Glutamatergic neuron (in vitro differentiated cells): Measurements from ENCODE around the gene ETV2. TPM values are rescaled to one million over a fixed set of nuclear protein-coding genes. Genes with fewer than 3 reads are reported as not detected.
A peak's percentile ranks its signal among the peaks of the same experiment; 100 is the strongest.

Source experiments
- DNase-seq: peaks from one replicate; pipeline ENCODE4 v3.0.0; 2022
- H3K27ac Mint-ChIP-seq: one replicate; pipeline ENCODE4 v1.8.0; 2020; ENCODE audit warnings: mild to moderate bottlenecking, mixed read lengths, inconsistent platforms; ENCODE audit not compliant: unreplicated experiment
- H3K27me3 Mint-ChIP-seq: one replicate; pipeline ENCODE4 v1.8.0; 2020; ENCODE audit warnings: mild to moderate bottlenecking, moderate library complexity, mixed read lengths, inconsistent platforms; ENCODE audit not compliant: unreplicated experiment
- H3K36me3 Mint-ChIP-seq: one replicate; pipeline ENCODE4 v1.8.0; 2020; ENCODE audit warnings: mild to moderate bottlenecking, mixed read lengths, inconsistent platforms; ENCODE audit not compliant: unreplicated experiment
- H3K4me1 Mint-ChIP-seq: one replicate; pipeline ENCODE4 v1.8.0; 2020; ENCODE audit warnings: mild to moderate bottlenecking, low read depth, mixed read lengths, inconsistent platforms; ENCODE audit not compliant: unreplicated experiment
- H3K4me3 Mint-ChIP-seq: one replicate; pipeline ENCODE4 v1.8.0; 2020; ENCODE audit warnings: mild to moderate bottlenecking, mixed read lengths, inconsistent platforms; ENCODE audit not compliant: unreplicated experiment
- H3K9me3 Mint-ChIP-seq: one replicate; pipeline ENCODE4 v1.8.0; 2020; ENCODE audit warnings: mild to moderate bottlenecking, moderate library complexity, mixed read lengths, inconsistent platforms; ENCODE audit not compliant: unreplicated experiment
- CTCF ChIP-seq: fragments of 200-600 bp; sonication (generic); IDR thresholded peaks from one replicate; pipeline ENCODE4 v1.5.0; 2021; ENCODE audit not compliant: partially characterized antibody, unreplicated experiment
- total RNA-seq: library from RNA; stranded (reverse); fragmentation: NEBNext Ultra II Directional; extraction: Animal tissue kit (Norgen Biotek cat#: 25700); gene quantifications from one replicate; pipeline ENCODE4 v1.2.1, GENCODE V29; 2021; ENCODE audit not compliant: unreplicated experiment

The ETV2 gene
- total RNA-seq, 1 donor from 2014 or later, result 1.3 TPM

- H3K27ac Mint-ChIP-seq, result no peak overlapping the region
- no peaks in the 10 kb centered on the region for H3K36me3 Mint-ChIP-seq
- peaks cover 7% of the 10 kb centered on the region for H3K4me1 Mint-ChIP-seq
- TF ChIP-seq CTCF, result no peak
- H3K27me3 Mint-ChIP-seq, result peaks cover 8% of the 10 kb centered on the region
- peaks cover 2% of the 10 kb centered on the region for H3K9me3 Mint-ChIP-seq
- H3K4me3 Mint-ChIP-seq, result peak overlapping the region; percentile 88
- peak; percentile 76 for DNase-seq
Observed at GRCh38 chr19:35643255-35644205, 2.0 kb downstream of the ETV2 start.

- no peak for TF ChIP-seq CTCF
- Mint-ChIP-seq H3K9me3 (peaks cover 2% of the 10 kb centered on the region), H3K27me3 (peaks cover 6% of the 10 kb centered on the region), H3K4me3 (peak overlapping the region; percentile 88), H3K27ac (peak overlapping the region; percentile 81), H3K36me3 (no peaks in the 10 kb centered on the region), H3K4me1 (peaks cover 7% of the 10 kb centered on the region)
- DNase-seq, result peak; percentile 82
Observed at GRCh38 chr19:35644206-35644986, 2.9 kb downstream of the ETV2 start.

GRCh38 chr19:35644987-35645679, 3.6 kb downstream of the ETV2 start:
- H3K4me3 Mint-ChIP-seq, result peak overlapping the region; percentile 88
- H3K27ac Mint-ChIP-seq, result peak overlapping the region; percentile 81
- H3K27me3 Mint-ChIP-seq, result peaks cover 3% of the 10 kb centered on the region
- DNase-seq, result peak; percentile 76
- H3K4me1 Mint-ChIP-seq, result peaks cover 2% of the 10 kb centered on the region
- H3K36me3 Mint-ChIP-seq, result no peaks in the 10 kb centered on the region
- TF ChIP-seq CTCF, result no peak
- peaks cover 2% of the 10 kb centered on the region for H3K9me3 Mint-ChIP-seq

GRCh38 chr19:35645680-35646511, 4.4 kb downstream of the ETV2 start:
- DNase-seq, result no peak
- Mint-ChIP-seq H3K27me3 (peaks cover 3% of the 10 kb centered on the region), H3K4me1 (peaks cover 2% of the 10 kb centered on the region), H3K36me3 (no peaks in the 10 kb centered on the region), H3K4me3 (peak overlapping the region; percentile 88), H3K27ac (no peak overlapping the region), H3K9me3 (peaks cover 2% of the 10 kb centered on the region)
- no peak for TF ChIP-seq CTCF
